ENCODE data around the gene GSC2.
A peak's percentile ranks its signal among the peaks of the same experiment; 100 is the strongest.

The GSC2 gene

GRCh38 chr22:19110646-19111045 is 39.4 kb downstream of the GSC2 start:
- Histone ChIP-seq H3F3A (ENCODE audit: low read depth) (no peaks in the 10 kb centered on the region), H2AFZ (ENCODE audit: low read length) (no peak overlapping the region), H3K27me3 (ENCODE audit: insufficient read depth, low read length, poor library complexity, severe bottlenecking) (no peaks in the 10 kb centered on the region), H3K9ac (ENCODE audit: low read depth, low read length, poor library complexity, severe bottlenecking) (no peak overlapping the region), H3K9me2 (replicated peaks; ENCODE audit: low read depth, low read length) (no peaks in the 10 kb centered on the region), H3K9me3 (ENCODE audit: insufficient read depth, low read depth, low read length) (no peaks in the 10 kb centered on the region), H3K4me2 (ENCODE audit: low read depth, low read length, poor library complexity, severe bottlenecking) (no peak overlapping the region), H4K20me1 (ENCODE audit: insufficient read depth, low read length, poor library complexity, severe bottlenecking) (peaks cover 36% of the 10 kb centered on the region), H3K4me1 (ENCODE audit: insufficient read depth, low read length, poor library complexity, severe bottlenecking) (peaks cover 20% of the 10 kb centered on the region), H3K79me2 (ENCODE audit: insufficient read depth, low read length) (peaks cover 82% of the 10 kb centered on the region), H3K4me3 (ENCODE audit: low read length, poor library complexity, severe bottlenecking) (no peak overlapping the region), H3K36me3 (ENCODE audit: insufficient read depth, low read length) (no peaks in the 10 kb centered on the region; the same call in 1 of the 2 replicates)
- TF ChIP-seq EZH2phosphoT487 (IDR thresholded peaks at IDR 0.05; ENCODE audit: borderline replicate concordance) (no peak), CTCF (conservative IDR thresholded peaks at IDR 0.05; ENCODE audit: low read length) (no peak)

GRCh38 chr22:19110064-19110458 is 40.0 kb downstream of the GSC2 start:
- Histone ChIP-seq H3K36me3 (ENCODE audit: insufficient read depth, low read length) (no peaks in the 10 kb centered on the region; the same call in 1 of the 2 replicates), H3K9me3 (ENCODE audit: insufficient read depth, low read depth, low read length) (no peaks in the 10 kb centered on the region), H3K4me1 (ENCODE audit: insufficient read depth, low read length, poor library complexity, severe bottlenecking) (peaks cover 19% of the 10 kb centered on the region), H3K27me3 (ENCODE audit: insufficient read depth, low read length, poor library complexity, severe bottlenecking) (no peaks in the 10 kb centered on the region), H3K4me2 (ENCODE audit: low read depth, low read length, poor library complexity, severe bottlenecking) (peak overlapping the region; percentile 56), H3K9me2 (replicated peaks; ENCODE audit: low read depth, low read length) (no peaks in the 10 kb centered on the region), H2AFZ (ENCODE audit: low read length) (no peak overlapping the region), H4K20me1 (ENCODE audit: insufficient read depth, low read length, poor library complexity, severe bottlenecking) (peaks cover 31% of the 10 kb centered on the region), H3K4me3 (ENCODE audit: low read length, poor library complexity, severe bottlenecking) (no peak overlapping the region), H3K79me2 (ENCODE audit: insufficient read depth, low read length) (peaks cover 82% of the 10 kb centered on the region), H3F3A (ENCODE audit: low read depth) (no peaks in the 10 kb centered on the region), H3K9ac (ENCODE audit: low read depth, low read length, poor library complexity, severe bottlenecking) (no peak overlapping the region)
- TF ChIP-seq CTCF (conservative IDR thresholded peaks at IDR 0.05; ENCODE audit: low read length) (no peak), EZH2phosphoT487 (IDR thresholded peaks at IDR 0.05; ENCODE audit: borderline replicate concordance) (no peak)

GRCh38 chr22:19109198-19110063 is 40.7 kb downstream of the GSC2 start:
- H2AFZ ChIP-seq (ENCODE audit: low read length) = no peak overlapping the region
- H3K9me3 ChIP-seq (ENCODE audit: insufficient read depth, low read depth, low read length) = no peaks in the 10 kb centered on the region
- peak overlapping the region; percentile 15 for H3K4me3 ChIP-seq (ENCODE audit: low read length, poor library complexity, severe bottlenecking)
- H3F3A ChIP-seq (ENCODE audit: low read depth) = no peaks in the 10 kb centered on the region
- TF ChIP-seq EZH2phosphoT487 (IDR thresholded peaks at IDR 0.05; ENCODE audit: borderline replicate concordance) = no peak
- no peak for TF ChIP-seq CTCF (conservative IDR thresholded peaks at IDR 0.05; ENCODE audit: low read length)
- no peaks in the 10 kb centered on the region for H3K9me2 ChIP-seq (replicated peaks; ENCODE audit: low read depth, low read length)
- no peak overlapping the region for H3K9ac ChIP-seq (ENCODE audit: low read depth, low read length, poor library complexity, severe bottlenecking)
- H3K36me3 ChIP-seq (ENCODE audit: insufficient read depth, low read length) = no peaks in the 10 kb centered on the region; the same call in 1 of the 2 replicates
- peaks cover 24% of the 10 kb centered on the region for H4K20me1 ChIP-seq (ENCODE audit: insufficient read depth, low read length, poor library complexity, severe bottlenecking)
- H3K27me3 ChIP-seq (ENCODE audit: insufficient read depth, low read length, poor library complexity, severe bottlenecking) = no peaks in the 10 kb centered on the region
- peak overlapping the region; percentile 56 for H3K4me2 ChIP-seq (ENCODE audit: low read depth, low read length, poor library complexity, severe bottlenecking)
- peaks cover 81% of the 10 kb centered on the region for H3K79me2 ChIP-seq (ENCODE audit: insufficient read depth, low read length)
- H3K4me1 ChIP-seq (ENCODE audit: insufficient read depth, low read length, poor library complexity, severe bottlenecking) = peaks cover 14% of the 10 kb centered on the region
